GM19467 (cell line): ENCODE data around the gene NT5DC2.
"Not testable (repeated sequence)": the region's sequence is repeated elsewhere in the genome, so short reads cannot be mapped to it uniquely, and the experiment has no call there.

Experiments
- ATAC-seq: cut with Tn5 transposase; IDR thresholded peaks from one replicate; pipeline ENCODE4 v1.9.1; 2021; ENCODE audit warnings: mild to moderate bottlenecking, moderate library complexity; ENCODE audit not compliant: unreplicated experiment

NT5DC2 gene

DNA sequence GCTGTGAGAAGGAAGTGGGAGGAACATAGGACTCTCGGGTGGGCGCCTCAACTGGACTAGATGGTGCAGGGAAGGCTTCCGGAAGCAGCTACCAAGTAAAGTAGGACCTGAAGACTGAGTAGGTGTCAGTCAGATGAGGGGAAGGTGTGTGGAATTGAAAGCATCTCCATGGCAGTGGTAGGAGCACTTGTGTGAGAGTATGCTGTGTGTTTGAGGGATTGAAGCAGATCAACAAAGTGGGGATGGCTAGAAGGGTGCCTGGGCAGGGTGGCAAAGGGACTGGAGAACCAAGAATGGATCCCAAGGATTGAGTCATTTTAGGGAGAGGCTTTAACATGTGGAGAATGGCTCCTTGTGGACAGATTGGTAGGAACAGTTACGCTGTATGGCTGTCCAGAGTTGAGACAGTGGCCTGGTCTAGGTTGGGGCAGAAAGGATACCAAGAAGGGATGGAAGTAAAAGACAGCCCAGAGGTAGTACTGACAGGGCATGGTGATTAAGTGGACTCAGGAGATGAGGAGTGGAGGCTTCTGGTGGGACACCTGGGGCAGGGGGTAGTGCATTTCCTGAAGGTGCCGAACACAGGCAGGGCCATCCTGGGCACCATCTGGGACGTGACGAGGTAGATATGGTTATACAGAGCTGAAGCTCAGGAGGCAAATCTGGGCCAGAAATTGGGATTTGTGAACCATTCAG lies 4.2 kb upstream of the NT5DC2 start:
- no peak for ATAC-seq

DNA sequence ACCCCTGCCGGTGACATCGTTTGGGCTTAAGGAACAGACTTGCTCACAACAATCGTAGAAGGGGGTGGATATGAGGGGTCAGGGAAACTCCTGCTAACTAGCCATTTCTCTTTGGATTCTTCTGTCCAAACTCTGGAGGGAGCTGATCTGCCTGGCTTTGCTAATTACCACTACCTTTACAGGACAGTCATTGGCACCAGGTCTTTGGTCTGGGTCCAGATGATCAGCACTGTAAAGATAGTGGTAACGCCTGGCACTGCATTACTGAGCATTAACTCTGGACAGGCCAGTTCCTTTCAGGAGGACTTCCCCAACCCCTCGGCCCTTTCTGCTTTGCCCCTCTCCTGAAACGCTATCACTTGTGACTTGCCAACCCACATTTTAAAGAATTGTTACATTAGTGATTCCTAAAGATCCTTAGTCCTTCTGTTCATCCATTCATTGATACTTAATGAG lies 3.5 kb upstream of the NT5DC2 start:
- no peak for ATAC-seq

DNA sequence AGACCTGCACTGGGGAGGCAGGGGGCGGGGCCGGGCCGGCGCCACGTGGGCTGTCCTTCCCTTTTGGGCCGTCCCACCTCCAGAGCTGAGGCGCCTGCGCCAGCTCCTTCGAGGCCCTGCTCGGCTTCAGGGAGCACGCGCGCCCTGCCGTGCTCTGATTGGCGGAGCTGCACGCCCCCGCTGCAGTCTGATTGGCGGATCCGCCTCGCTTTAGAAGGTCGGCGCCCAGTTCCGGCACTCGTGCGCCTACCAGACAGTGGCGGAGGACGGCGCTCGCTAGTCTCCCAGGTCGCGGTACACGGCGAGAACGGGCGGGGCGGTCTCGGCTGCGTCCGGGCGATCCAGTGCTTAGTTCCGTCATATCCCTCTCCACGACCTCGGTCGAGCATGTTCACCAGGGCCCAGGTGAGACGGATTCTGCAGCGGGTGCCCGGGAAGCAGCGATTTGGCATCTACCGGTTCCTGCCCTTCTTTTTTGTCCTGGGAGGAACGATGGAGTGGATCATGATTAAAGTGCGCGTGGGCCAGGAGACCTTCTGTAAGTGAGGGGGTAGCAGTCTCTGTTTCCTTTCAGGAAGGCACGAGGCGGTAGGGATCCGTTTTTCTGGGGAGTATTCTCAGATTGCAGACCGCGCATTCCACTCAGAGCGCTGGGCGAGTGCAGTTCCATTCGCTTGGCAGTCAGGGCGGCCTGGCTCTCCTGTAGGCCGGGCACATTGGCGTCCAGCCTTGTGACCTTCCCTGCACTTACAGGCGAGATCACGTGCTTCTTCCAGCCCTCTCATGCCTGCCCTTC lies 2.9 kb upstream of the NT5DC2 start, which contains the start of gene UQCC5:
UQCC5 (plus strand) TSS at position 237 of the 796 bp plus-strand sequence; CDS start at position 388, 151 bp downstream.
- peak; percentile 80 for ATAC-seq

DNA sequence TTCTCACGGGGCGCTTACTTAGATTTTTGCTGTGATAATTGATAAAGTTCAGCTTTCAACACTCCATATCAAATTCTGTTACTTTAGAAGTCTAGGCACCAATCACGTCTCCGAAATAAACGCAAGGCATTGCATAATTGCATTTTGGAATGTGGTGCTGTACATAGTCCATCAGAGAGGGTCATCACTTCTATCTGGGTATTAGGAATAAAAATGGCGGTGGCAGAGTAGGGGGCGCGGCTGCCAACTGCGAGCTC lies 2.4 kb upstream of the NT5DC2 start:
- no peak for ATAC-seq

DNA sequence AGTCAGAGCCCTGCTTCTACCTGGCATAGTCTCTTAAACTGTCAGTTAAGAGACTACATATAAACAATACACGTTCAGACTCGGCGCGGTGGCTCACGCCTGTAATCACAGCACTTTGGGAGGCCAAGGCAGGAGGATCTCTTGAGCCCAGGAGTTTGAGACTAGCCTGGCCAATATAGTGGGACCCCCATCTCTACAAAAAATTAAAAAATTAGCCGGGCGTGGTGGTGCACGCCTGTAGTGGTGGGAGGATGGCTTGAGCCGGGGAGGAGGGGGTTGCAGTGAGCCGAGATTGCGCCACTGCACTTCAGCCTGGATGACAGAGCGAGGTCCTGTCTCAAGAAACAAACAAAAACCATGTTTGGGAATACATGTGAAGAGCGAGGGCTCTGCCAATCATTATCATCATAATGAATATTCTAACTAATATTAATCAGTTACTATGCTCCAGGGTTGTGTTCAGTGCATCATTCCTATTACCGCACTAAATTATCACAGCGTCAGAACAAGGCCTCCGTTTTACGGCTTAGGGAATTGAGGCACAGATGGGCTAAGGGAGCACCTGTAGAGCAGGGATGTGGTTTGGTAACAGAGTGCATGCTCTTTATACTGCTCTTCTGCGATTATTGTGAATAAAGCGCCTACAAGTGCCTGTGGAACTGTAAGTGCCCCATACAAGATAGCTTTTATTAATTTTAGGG lies 1.9 kb upstream of the NT5DC2 start:
- no peak for ATAC-seq

DNA sequence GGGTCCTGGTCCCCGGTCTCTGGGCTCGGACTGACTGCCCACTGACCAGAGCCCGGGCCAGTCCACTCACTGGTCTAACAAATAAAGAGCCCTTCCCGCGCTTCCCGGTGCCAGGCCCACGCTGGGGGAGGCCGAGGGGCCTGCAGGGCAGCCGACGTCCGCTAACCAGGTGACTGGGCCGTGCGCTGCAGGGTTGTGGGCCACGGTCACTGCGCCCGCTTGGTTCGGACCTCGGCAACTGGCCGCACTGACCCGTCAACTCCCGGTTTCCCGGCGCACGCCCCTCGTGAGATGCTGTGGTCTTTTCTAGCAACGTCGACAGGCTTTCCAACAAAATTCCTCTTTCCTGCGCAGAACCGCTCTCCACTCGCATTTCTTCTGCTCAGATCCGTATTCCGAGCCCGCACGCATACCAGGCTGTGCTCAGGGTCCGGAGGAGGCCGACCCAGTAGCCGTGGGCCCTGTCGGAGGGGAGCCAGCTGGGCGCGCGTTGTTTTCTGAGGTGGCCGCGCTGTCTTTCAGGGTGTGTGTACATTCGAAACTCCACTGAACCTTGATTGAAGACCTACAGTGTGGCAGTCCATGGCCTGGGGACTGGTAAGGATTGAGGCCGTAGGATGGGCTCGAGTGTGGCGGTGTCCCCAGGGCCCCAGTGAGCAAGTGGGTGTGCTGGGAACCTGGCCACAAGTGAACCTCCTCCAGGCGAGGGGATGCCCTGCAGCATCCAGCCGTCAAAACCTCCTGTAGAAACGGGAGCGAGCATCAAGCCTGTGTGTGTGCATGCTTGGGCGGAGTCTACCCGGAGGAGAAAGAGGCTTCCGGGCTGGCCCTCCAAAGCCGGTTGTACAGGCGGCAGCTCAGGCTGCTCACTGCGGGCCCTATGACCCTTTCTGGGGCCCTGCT lies 875 bp upstream of the NT5DC2 start:
- no peak for ATAC-seq

DNA sequence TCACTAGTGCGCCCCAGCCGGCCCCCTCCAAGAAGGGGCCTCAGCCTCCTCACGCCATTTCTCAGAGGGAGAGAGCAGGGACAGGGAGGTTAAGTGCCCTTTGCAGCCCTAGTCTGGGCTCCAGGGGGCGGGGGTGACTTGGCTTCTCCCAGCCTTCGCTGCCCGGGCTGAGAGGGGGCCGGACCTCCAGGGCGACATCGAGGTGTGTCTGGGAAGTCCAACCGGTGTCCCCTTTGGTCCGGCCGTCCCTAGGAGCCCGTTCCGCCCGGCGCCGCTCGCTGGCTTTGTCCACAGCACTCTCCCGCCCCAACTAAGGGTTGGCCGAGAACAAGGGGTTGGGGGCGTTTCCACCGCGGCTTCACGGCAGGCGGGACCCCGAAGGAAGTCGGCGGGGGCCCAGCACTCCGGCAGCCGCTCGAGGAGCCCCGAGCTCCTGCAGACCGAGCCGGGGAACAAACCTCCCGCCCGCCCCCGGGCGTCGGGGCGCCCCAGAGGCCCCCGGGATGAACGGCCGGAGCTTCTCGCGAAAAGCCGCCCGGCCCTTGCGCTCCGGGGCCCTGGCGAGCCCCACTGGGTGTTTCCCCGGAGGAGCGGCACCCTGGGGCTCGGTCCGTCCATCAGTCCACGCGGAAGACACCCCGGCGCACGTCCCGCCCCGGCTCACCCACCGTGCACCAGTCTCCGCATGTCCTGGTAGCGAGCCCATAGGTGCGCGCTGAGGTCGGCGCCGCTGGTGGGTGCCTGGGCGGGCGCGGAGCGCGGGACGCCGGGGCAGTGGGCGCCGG lies 627 bp downstream of the NT5DC2 start:
- ATAC-seq: no peak

DNA sequence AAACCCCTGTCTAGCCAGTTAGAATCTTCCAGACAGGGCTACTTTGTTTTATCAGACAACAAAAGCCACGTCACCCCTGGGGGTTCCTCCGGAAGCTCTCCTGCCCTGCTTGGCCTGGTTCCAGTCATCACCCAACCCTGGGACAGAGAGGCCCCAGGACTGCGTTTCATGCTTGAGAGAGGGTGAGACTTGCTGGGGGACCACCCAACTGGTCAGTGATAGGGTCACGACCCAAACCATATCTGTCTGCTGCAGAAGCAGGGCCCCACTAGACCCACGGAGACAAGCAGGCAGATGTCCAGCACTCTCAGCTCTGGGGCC lies 1.2 kb downstream of the NT5DC2 start:
- no peak for ATAC-seq

DNA sequence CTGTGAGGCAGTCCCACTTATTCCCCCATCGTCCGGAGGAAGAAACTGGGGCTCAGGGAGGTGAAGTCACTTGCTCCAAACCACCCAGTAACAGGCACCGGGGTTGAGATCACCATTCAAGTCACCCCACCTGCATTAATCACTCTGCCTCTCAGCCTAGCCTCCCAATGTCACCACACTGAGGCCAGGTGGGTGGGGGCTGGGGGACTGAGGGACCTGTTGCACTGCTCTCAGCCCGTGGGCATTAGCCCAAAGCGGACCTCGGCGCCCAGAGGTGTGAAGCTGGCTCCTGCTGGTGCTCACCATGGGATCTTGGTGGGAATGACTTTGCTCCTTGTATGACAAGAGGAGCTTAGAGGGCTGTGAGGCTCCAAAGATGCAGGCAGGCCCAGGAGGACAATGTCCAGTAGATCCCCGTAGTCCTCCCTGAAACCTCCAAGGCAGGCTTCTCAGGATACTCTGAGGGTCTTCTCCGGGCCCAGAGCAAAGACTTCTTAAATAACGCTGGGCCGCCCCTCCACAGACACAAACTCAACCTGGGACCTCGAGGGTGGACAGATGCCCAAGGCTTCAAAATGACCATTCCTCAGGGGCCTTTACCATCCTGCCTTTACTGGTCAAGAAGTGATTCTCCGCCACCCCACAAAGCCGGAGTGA lies 1.7 kb downstream of the NT5DC2 start:
- no peak for ATAC-seq

DNA sequence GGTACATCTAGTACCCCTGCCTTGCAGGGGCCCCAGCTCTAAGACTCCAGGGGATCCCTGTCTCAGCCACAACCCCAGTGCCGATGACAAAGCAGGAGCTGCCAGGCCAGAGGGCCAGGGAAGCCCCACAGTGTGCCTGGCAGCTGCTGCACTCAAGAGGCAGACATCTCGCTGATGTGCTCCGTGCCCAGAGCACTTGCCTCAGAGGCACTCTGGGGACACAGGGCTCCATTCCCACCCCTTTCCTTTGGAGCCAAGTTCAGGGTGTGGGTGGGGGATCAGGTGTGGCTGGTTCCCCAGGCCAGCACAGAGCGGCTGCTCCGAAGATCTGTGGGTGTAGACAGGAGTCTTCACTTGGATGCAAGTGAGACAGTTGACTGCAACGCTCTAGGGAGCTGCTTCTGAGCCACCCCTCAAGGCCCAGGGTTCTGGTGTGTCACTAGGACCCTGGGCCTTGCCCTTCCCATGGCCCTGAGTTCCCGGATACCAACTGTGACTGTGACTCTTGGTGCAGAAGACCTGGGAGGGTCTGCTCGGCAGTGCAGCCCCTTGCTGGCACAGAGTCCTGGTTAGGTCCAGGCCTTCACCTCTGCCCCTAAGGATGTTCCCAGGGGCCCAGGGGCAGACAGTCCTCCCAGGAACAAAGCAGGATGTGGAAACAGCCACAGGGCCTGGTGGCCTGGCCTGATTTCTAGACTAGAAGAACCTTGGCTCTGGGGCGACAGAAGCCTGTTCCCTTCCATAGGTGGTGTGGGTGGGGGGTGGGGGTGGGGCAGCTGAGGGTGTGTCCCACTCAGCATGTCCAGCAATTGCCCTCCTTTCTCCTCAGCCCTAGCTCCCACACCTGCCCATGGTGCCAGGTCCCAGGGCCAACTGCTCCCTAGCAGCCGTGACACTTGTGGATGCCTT lies 2.5 kb downstream of the NT5DC2 start:
- no peak for ATAC-seq

DNA sequence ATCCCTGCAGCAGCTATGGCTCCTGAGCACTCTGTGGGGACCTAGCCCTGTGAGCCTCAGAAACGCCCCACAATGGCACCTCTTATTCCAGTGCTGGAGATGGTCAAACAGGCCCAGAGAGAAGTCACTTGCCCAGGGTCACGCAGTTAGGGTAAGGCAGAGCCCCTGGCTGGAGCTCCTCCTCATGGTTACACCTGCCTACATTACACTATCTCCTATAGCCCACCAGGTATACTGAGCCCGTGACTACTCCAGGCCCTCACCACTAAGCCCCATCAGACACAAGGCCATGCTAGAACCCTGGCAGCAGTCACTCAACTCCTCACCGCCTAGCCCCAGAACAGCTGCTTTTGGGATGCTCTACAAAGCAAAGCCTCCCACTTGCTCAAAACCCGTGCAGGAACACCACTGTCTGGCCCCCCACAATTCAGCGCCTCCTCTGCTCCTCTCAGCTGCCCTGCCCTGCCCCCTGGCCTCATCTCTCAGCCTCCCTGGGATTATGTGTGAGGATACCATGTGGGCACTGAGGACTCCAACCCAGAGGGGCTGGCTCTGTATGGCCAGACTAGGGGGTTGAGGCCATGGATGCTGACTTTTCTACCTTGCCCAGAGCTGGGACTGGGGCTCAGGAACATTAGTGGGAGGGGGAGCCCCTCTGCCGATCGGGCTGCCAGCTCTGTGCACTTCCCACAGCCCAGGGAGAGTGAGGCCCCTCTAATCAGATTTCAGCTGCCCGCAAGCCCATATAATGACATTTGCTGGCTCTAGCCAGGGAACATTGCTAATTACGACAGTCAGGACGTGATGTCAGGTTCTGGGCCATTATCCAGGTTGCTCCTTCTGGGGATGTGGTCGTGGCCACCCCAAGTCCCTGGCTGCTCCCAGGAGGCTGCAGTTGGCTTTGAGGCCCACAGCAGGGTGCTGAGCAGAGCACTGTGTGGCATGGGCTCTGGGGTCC lies 4.0 kb downstream of the NT5DC2 start:
- ATAC-seq: no peak

DNA sequence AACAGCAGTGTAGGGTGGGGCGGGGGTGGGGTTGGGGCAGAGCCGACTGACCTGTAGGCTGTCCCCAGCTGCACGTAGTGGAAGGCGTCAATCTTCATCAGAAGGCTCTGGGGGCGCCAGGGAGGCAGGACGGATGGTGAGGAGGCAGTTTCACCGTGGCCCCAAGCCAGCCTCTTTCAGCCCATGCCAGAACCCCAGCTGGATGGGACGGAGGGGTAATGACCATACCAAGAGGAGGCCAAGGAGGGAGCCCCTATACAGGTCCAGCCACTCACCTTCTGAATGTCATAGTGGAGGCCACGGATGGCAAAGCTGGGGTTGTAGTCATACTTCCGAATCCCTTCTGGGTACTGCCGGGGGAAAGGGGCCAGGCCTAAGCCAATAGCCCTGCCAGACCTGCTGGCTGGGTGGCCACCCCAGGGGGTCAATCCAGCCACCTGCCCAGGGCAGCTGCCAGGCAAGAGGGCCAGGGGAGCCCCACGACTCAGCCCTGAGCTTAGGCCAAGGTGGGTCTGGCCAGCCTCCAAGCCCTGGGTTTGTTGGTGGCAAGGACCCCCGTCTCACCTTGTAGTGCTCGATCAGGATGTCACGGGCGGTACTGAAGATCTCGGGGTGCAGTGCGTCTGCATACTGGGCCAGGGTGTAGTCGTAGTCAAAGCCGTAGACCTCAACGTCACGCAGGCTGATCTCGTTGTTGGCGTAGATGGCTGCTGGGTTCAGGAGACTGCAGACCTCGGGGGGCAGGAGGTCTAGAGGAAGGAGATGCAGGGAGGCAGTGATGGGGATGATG lies 4.9 kb downstream of the NT5DC2 start:
- ATAC-seq: no peak

DNA sequence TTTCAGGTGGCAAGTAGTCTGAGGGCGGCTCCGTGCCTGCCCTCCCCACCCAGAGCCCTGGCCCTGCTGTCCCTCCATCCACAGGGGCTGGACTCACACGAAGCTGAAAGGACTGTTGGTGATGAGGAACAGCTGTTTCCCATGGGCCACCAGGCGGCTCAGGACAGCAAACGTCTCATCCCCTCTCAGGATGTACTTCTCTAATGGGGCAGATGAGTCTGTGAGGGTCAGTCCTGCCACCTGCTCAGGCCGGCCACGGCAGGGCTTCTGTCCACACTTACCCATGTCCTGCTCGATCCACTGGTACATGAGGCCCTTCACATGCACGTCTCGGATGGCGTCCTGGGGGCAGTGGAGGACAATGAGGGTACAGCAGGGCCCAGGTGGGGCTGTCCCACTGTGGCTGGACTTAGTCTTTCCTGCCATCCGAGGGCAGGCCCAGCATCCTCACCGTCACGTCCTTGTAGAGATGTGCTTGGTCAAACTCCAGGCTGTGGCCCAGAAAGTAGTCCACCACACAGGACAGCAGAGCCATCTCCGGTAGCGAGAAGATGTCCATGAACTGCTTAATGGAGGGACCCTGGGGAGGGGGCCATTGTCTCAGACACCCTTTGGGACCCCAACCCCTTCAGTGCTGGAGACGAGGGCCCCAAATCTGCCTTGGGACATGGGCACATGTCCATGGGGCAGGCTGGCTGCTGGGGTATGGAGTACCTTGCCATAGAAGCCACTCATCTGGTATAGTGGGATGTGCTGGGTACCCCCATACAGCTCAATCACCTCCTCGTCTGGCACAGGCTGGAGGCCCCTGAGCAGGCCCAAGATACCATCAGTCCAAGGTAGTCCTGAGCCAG lies 5.7 kb downstream of the NT5DC2 start:
- ATAC-seq: no peak

DNA sequence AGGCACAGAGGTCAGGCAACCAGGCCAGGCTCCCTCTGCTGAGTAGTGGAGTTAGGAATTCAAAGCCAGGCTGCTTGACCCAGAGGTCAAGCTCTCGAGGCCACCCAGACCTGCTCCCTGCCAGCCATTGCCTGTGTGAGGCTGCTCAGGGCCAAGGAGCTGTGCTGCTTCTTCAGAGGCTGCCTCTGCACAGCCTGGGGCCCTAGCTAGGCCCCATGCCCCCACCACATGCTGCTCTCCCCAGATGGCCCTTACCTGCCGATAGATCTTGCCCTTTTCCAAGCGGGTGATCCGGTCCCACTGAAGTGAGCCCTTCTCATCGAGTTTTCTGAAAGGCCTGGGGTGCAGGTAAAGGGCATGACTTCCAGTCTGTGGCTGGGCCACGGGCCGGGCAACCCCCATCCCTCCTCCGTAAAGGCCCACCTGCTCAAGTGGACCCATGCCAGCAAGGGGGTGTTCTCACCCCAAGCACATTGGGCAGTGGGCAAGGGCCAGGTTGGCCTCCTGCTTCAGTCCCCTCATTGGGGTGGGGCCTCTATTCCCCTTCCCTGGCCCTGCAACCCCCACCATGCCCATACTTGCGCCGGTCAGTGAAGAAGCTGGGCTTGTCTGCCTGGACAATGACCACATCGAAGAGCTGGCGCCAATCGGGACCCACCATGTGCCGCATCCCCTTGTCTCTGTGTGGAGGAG lies 6.5 kb downstream of the NT5DC2 start:
- ATAC-seq: no peak

DNA sequence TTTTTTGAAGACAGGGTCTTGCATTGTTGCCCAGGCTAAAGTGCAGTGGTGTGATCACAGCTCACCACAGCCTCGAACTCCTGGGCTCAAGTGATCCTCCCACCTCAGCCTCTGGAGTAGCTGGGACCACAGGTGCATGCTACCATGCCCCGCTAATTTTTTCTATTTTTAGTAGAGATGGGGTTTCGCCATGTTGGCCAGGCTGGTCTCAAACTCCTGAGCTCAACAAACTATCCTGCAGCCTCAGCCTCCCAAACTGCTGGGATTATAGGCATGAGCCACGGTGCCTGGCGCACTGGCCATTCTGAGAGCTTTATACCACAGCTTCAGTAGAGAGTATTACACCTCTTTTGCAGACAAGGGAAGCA lies 7.0 kb downstream of the NT5DC2 start:
- not testable (repeated sequence) for ATAC-seq
